ENCODE results near the gene LYRM2.

Gene LYRM2, protein sequence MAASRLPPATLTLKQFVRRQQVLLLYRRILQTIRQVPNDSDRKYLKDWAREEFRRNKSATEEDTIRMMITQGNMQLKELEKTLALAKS

DNA sequence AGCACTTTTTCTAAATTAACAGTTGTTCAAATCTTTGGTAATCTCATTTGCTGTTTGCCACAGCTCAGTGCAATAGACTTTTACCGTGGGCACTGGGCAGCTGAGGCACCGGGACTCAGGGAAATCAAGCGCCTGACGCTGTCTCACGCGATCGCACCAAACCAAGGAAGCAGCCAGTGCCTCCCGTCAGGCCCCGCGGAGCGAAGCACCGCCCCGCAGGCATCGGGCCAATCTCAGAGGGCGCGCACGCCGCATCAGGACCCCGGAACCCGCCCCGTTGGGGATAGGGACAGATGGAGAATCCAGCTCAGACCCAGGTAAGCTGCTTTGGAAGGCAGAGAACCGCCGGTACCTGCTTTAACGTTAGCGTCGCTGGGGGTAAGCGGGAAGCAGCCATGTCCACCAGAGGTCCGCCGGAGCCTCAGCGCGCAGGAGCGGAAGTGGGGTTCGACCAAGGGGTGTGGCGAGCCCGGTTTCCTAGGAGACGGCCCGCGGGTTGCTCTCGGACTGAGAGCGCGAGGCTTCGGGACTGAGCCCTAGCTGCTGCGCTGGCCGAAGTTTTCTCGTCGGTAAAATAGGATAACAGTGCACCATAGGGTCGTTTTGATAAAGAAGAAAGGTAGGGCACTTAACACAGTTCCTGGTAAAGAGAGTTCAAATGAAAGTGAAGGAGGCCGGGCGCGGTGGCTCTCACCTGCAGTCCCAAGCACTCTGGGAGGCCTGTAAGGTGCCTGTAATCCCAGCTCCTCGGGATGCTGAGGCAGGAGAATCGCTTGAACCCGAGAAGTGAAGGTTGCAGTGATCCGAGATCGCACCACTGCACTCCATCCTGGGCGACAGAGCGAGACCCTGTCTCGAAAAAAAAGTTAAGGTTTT lies at the start of gene LYRM2:
TSS of gene LYRM2 (minus strand) at position 428 of the 876 bp plus-strand sequence. CDS start at position 397, 31 bp downstream.
- in situ Hi-C loops (cut with MboI; ENCODE audit: low sequenced_read_pairs): no loop called here

DNA sequence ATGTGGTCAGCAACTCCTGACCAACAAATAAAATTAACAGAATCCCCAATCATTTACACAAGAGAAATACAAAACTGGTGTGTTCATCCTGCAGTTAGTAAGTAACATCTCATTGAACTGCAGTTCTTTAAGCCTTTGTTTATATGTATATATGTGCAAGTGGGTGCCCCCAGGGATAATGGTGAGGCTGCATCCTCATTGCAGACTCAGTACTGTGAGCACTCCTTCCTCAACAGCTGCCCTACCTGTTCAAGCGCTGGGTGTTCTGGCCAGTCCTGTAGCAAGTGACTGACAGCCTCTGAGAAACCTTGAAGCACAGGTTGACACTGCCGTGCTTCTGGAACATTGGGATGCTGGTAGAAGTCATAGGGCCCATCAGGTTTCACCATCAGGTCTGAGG lies 49.8 kb upstream of the LYRM2 start:
- in situ Hi-C loops (cut with MboI; ENCODE audit: low sequenced_read_pairs): no loop called here

- in situ Hi-C loops (cut with MboI; ENCODE audit: low sequenced_read_pairs): no loop called here
Measured at GRCh38 chr6:89685311-89685710, 46.8 kb upstream of the LYRM2 start.

DNA sequence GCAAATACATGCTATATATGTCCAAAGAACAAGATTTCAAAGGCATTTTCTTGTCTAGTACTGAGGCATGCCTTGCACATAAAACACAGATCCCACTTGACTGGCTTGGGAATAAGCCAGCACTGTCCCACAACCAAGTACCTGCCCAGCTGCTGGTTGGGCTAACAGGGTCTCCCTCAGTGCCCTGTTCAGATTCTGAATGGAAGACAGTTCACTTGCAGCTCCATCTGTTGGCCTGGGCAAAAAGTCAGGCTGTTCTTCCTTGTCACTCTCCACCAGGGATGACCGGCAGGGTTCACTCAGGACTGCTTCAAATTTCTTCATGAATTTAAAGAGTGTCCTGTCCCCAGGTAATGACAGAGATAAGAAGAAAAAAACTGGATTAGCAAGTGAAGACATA lies 44.4 kb upstream of the LYRM2 start:
- in situ Hi-C loops (cut with MboI; ENCODE audit: low sequenced_read_pairs): no loop called here

GRCh38 chr6:89681983-89682564 lies 43.5 kb upstream of the LYRM2 start:
- in situ Hi-C loops (cut with MboI; ENCODE audit: low sequenced_read_pairs): no loop called here

GRCh38 chr6:89680551-89680950 lies 42.0 kb upstream of the LYRM2 start:
- in situ Hi-C loops (cut with MboI; ENCODE audit: low sequenced_read_pairs): no loop called here

GRCh38 chr6:89680150-89680549 lies 41.6 kb upstream of the LYRM2 start:
- in situ Hi-C loops (cut with MboI; ENCODE audit: low sequenced_read_pairs): no loop called here

- in situ Hi-C loops (cut with MboI; ENCODE audit: low sequenced_read_pairs): no loop called here
Measured at GRCh38 chr6:89679215-89680120, 40.9 kb upstream of the LYRM2 start.

- in situ Hi-C loops (cut with MboI; ENCODE audit: low sequenced_read_pairs): no loop called here
Measured at GRCh38 chr6:89678531-89678930, 40.0 kb upstream of the LYRM2 start.

DNA sequence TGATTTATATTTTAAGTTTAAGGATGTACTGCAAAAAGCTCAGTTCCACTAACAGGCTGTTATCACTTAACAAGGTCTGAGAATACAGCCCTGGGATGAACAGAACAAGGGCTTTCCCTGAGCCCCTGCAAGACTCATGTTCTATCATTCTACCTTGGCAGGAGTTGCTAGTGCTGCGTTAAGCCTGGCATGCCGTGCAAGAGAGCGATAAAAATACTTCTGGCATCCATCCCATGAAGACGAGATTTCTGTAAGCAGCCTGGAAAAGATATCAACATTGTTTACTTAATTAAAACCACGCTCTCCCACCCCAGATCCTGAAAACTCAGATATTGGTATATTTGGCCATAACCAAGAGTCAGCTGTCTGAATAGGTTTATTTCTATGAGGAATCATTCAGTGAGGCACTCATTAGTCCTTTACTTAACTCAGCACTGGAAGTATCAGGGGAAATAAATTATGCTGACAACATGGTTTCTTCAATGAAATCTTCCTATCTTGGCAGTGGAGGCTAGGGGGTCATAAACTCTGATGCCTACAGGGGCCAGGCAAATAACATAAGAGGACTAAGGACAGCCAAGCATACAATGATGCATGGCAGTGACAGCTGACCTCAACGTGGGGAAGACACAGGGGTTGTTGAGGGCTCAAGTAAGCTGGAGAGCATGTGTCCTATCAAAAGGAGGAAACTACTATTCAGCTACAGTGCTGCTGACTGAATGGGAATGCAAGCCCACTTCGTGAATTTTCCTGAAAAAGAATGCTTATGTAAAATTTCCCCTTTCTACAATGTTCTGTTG lies 37.6 kb upstream of the LYRM2 start:
- in situ Hi-C loops (cut with MboI; ENCODE audit: low sequenced_read_pairs): no loop called here

GRCh38 chr6:89670935-89671565 lies 32.5 kb upstream of the LYRM2 start:
- in situ Hi-C loops (cut with MboI; ENCODE audit: low sequenced_read_pairs): no loop called here

GRCh38 chr6:89669002-89669401 lies 30.5 kb upstream of the LYRM2 start:
- in situ Hi-C loops (cut with MboI; ENCODE audit: low sequenced_read_pairs): no loop called here

- in situ Hi-C loops (cut with MboI; ENCODE audit: low sequenced_read_pairs): no loop called here
Measured at GRCh38 chr6:89667872-89668556, 29.5 kb upstream of the LYRM2 start.

DNA sequence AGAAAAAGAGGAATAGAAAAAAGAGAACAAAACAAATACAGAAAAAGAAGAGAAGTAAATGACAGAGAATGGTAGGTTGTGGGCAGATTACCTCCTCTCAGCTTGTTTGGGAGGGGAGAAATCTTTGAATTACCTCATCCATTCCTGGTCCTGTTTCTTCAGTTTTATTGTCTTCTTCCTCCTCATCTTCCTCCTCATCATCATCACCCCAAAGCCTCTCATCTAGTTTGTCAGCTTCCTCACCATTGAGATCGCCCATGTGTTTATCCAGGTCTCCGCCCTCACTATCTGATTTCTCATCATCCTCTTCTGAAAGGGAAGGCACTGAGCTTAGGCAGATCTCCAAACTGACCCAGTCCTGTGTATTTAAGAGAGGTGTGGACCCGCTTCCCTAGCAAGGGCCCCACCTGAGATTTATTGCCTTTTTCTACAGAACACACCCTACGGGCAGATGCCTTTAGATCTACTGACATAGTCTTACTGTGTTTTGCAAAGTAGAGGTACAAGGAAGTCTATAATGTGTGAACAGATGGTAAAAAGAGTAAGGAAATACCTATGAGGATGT lies 24.2 kb upstream of the LYRM2 start:
- in situ Hi-C loops (cut with MboI; ENCODE audit: low sequenced_read_pairs): no loop called here

- in situ Hi-C loops (cut with MboI; ENCODE audit: low sequenced_read_pairs): no loop called here
Measured at GRCh38 chr6:89661559-89661958, 23.0 kb upstream of the LYRM2 start.

DNA sequence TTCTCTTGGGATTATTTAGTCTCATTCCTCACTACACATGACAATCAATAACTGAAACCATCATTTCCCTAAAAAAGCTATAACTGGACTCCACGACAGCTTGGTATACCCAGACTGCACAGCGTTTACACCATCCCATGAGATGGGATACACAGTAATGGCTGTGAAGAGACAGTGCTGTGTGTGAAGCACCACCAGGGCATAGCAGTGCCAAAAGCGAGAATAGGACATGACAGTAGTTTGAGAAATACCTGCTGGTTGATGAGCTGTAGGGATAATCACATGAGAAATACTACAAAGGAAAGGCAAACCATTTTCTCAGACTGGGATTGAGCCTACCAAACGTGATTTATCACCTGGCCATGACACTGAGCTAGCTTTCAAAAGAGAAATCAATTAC lies 22.4 kb upstream of the LYRM2 start:
- in situ Hi-C loops (cut with MboI; ENCODE audit: low sequenced_read_pairs): no loop called here

DNA sequence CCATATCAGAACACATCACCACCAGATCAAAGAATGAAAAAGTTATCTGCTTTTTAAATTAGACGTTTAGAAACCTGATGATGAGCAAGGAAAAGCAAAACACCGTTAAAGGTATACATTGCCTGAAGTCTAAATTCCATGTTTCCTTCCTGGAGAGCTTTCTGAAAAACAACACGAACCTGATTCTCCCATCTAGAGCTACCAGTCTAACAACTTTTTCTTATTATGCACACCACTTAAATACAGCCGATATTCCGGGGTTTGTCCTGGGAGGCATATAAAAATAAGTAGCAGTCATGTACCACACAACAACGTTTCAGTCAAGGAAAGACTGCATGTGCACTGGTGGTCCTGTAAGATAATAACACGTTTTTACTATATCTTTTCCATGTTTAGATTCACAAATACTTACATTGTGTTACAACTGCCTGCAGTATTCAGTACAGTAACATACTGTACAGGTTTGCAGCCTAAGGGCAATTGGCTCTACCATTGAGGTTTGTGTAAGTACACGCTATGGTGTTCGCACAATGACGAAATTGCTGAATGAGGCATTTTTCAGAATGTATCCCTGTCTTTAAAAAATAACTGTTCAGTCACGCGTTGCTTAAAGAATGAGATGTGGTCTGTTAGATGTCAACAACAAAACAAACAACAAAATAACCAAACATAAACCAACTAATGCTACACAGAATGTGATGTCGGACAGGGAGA lies 19.1 kb upstream of the LYRM2 start:
- in situ Hi-C loops (cut with MboI; ENCODE audit: low sequenced_read_pairs): no loop called here

DNA sequence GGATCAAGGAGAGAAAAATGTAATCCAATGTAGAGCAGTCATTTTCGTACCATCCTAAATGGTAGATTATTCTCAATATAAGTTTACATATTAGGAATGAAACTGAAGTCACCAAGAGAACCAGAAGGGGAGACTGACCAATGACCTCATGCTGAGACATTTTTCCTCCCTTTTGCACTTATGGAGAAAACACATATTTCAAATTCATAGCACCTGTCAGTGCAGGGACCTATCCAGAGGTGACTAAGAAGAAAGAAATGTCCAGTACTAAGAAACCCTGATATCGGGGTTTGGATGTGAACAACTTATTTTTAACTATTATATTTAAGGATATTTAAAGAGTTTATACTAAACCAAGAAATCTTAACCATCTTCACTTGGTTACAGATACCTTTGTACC lies 16.6 kb upstream of the LYRM2 start:
- in situ Hi-C loops (cut with MboI; ENCODE audit: low sequenced_read_pairs): no loop called here

Measured in HL-60/S4 treated with phorbol 12-myristate 13-acetate at 8.2 ng/mL for 4 days and 3 days (cell line).